Subcutaneous abdominal adipose tissue (tissue), 5 donors: ENCODE results near the gene CSNK1A1L.

ENCODE experiments used
- H3K27ac ChIP-seq: one replicate; pipeline ENCODE4 v1.7.0; 2013; ENCODE audit warnings: low read depth, mild to moderate bottlenecking, inconsistent platforms, low read length, moderate library complexity
- H3K27me3 ChIP-seq, 5 donors: one replicate each; pipeline ENCODE4 v1.7.0; 2013; ENCODE audit warnings: low read length in 5 of 5, inconsistent platforms in 1 of 5; ENCODE audit not compliant: control insufficient read depth in 5 of 5, insufficient read depth in 4 of 5
- H3K36me3 ChIP-seq, 5 donors: one replicate each; pipeline ENCODE4 v1.7.0; 2013; ENCODE audit warnings: low read length in 5 of 5; ENCODE audit not compliant: control insufficient read depth in 5 of 5, insufficient read depth in 5 of 5
- H3K4me1 ChIP-seq, 5 donors: one replicate each; pipeline ENCODE4 v1.7.0; 2013; ENCODE audit warnings: low read length in 5 of 5, mild to moderate bottlenecking in 3 of 5, moderate library complexity in 1 of 5; ENCODE audit not compliant: control insufficient read depth in 5 of 5, insufficient read depth in 5 of 5
- H3K4me3 ChIP-seq, 5 donors: one replicate each; pipeline ENCODE4 v1.7.0; 2013; ENCODE audit warnings: low read length in 5 of 5, low read depth in 1 of 5
- H3K9ac ChIP-seq, 5 donors: one replicate each; pipeline ENCODE4 v1.7.0; 2013; ENCODE audit warnings: low read length in 5 of 5, mild to moderate bottlenecking in 4 of 5, moderate library complexity in 3 of 5
- H3K9me3 ChIP-seq, 5 donors: one replicate each; pipeline ENCODE4 v1.7.0; 2013; ENCODE audit warnings: low read length in 5 of 5; ENCODE audit not compliant: control insufficient read depth in 5 of 5
- donor health status: healthy.
- donor health status: healthy.
- donor health status: healthy.
- donor health status: healthy.
- donor health status: healthy.

The CSNK1A1L gene

GRCh38 chr13:37136633-37137032 is 31.2 kb upstream of the CSNK1A1L start:
- Histone ChIP-seq H3K36me3 (no peaks in the 10 kb centered on the region), H3K4me1 (peaks cover 1 to 49% (median 24%) of the 10 kb centered on the region in 5 donors), H3K4me3 (no peak overlapping the region), H3K9me3 (no peaks in the 10 kb centered on the region), H3K9ac (no peak overlapping the region), H3K27me3 (no peaks in the 10 kb centered on the region), H3K27ac (peak overlapping the region; percentile 48)

DNA sequence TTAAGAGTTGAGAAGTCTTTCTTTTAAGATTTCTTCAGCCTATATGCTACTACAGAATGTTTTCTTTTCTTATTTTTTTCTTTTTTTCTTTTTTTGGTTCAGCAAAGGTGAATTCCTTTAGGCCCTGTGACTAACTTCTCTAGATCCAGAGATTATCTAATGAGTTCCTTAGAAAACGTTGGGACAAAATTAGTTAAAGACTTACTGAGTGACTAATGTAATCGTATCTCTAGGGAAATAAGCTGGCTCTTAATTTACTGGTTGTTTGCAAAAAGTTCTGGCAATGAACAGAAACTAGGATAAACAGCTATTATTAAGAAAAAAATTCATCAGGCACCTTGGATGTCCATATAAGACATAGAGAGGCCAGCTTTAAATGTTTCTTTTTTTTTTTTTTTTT is 30.7 kb upstream of the CSNK1A1L start:
- Histone ChIP-seq H3K9ac (no peak overlapping the region), H3K36me3 (no peaks in the 10 kb centered on the region), H3K4me1 (peaks cover 1 to 49% (median 24%) of the 10 kb centered on the region in 5 donors), H3K4me3 (no peak overlapping the region), H3K27me3 (no peaks in the 10 kb centered on the region), H3K9me3 (no peaks in the 10 kb centered on the region), H3K27ac (peak overlapping the region; percentile 48)

DNA sequence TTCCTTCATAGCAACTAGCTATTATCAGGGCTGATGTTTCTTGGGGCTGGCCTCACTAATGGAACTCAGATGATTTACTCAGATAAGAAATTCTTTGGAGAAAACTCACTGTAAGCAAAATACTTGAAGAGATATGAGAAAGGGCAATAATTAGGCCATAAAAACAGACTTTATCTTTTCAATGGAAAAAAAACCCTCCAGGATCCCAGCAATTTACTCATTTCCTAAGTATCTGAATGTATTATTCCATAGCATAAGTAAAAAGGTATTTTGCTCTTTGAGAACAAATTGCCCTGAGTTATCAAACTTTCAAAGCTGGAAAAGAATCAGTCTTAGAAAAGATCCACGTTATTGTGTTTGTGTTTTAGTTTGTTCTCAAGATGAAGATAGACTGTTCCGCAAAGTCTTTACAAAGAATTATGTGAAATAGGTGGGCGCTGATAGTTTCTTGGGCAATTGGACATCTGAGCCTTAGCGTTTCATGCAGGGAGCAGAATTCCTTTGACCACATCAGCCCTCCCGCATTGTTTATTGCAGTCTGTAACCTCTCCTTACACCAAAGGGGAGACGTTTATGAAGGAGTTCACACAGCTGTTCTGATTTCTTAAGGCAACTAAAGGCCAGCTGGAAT is 29.1 kb upstream of the CSNK1A1L start:
- peaks cover 1 to 49% (median 23%) of the 10 kb centered on the region in 5 donors for H3K4me1 ChIP-seq
- H3K4me3 ChIP-seq = no peak overlapping the region
- peak overlapping the region in 1 of 5 donors; percentile 35 for H3K9ac ChIP-seq
- H3K27me3 ChIP-seq = no peaks in the 10 kb centered on the region
- H3K9me3 ChIP-seq = no peaks in the 10 kb centered on the region
- peak overlapping the region; percentile 8 for H3K27ac ChIP-seq
- no peaks in the 10 kb centered on the region for H3K36me3 ChIP-seq

DNA sequence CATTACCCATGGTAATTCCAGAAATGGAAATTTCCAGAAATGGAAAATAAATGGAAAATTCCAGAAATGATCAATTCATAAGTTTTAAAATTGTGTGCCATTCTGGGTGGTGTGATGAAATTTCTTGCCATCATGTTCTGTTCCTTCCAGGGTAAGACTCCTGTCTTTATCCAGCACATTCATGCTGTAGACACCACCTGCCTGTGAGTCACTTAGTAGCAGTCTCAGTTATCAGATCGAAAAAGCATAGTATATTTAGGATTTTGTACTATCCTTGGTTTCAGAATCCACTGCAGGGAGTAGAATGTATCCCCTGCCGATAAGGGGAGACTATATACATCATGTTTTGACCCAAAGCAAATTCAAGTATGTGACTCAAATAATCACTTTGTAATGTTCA is 26.7 kb upstream of the CSNK1A1L start:
- H3K4me3 ChIP-seq = no peak overlapping the region
- H3K27me3 ChIP-seq = no peaks in the 10 kb centered on the region
- no peak overlapping the region for H3K9ac ChIP-seq
- no peak overlapping the region for H3K27ac ChIP-seq
- H3K4me1 ChIP-seq = peaks cover 1 to 29% (median 16%) of the 10 kb centered on the region in 5 donors
- H3K36me3 ChIP-seq = no peaks in the 10 kb centered on the region
- H3K9me3 ChIP-seq = no peaks in the 10 kb centered on the region

DNA sequence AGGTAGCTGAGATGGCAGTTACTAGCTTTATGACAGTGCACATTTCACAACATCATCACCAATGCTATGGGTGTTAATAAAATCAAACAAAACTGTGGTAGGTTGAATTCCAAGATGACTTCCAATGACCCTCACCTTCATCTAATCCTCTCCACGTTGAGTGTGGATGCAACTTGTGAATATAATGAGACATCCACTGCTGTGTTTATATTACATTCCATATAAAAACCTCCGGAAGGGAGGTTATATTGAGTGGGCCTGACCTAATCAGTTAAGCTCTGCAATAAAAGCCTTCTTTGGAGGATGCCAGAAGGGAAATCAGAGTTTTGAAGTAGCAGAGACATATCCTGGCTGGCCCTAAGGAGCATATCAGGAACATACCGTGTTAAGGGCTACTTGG is 25.6 kb upstream of the CSNK1A1L start:
- H3K27me3 ChIP-seq = no peaks in the 10 kb centered on the region
- H3K9me3 ChIP-seq = no peaks in the 10 kb centered on the region
- H3K36me3 ChIP-seq = no peaks in the 10 kb centered on the region
- H3K9ac ChIP-seq = no peak overlapping the region
- no peak overlapping the region for H3K27ac ChIP-seq
- H3K4me1 ChIP-seq = peaks cover 1 to 21% (median 14%) of the 10 kb centered on the region in 5 donors
- H3K4me3 ChIP-seq = no peak overlapping the region

- Histone ChIP-seq H3K36me3 (no peaks in the 10 kb centered on the region), H3K4me1 (peaks cover 1 to 10% (median 10%) of the 10 kb centered on the region in 5 donors), H3K4me3 (no peak overlapping the region), H3K9me3 (no peaks in the 10 kb centered on the region), H3K27ac (no peak overlapping the region), H3K9ac (no peak overlapping the region), H3K27me3 (no peaks in the 10 kb centered on the region)
Measured at GRCh38 chr13:37129866-37130265, 24.4 kb upstream of the CSNK1A1L start.

DNA sequence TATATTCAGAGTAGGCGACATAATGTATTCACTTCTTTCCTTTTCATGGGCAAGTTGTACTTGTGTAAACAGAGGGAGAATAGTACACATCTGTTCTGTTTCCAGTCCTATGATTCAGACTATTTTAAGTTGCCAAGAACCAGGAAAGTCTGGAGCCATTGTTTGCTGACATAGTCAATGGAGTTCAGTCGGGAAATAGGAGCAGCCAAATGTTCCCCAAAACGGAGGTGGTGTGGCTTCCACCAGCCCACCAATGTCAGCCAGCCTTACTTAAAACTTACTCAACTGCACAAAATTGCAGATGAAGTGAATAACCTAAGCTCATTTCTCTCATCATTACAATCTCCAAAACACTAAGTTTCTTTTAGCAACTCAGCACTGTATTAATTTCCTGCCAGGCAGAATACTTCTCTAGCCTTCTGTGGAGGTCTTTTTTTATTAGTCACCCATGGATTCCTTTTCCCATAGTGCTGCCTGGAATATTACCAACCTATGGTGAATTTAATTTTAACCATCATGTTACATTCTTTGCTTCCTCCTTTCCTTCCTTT is 22.3 kb upstream of the CSNK1A1L start:
- H3K9ac ChIP-seq = no peak overlapping the region
- no peak overlapping the region for H3K4me3 ChIP-seq
- no peaks in the 10 kb centered on the region for H3K9me3 ChIP-seq
- no peaks in the 10 kb centered on the region for H3K27me3 ChIP-seq
- peak overlapping the region; percentile 35 for H3K27ac ChIP-seq
- peaks cover 0 to 8% (median 4%) of the 10 kb centered on the region in 5 donors for H3K4me1 ChIP-seq
- H3K36me3 ChIP-seq = no peaks in the 10 kb centered on the region

- H3K27me3 ChIP-seq = no peaks in the 10 kb centered on the region
- H3K27ac ChIP-seq = no peak overlapping the region
- no peaks in the 10 kb centered on the region for H3K36me3 ChIP-seq
- peaks cover 0 to 5% (median 3%) of the 10 kb centered on the region in 5 donors for H3K4me1 ChIP-seq
- no peaks in the 10 kb centered on the region for H3K9me3 ChIP-seq
- no peak overlapping the region for H3K4me3 ChIP-seq
- H3K9ac ChIP-seq = no peak overlapping the region
Measured at GRCh38 chr13:37123337-37123736, 17.9 kb upstream of the CSNK1A1L start.

DNA sequence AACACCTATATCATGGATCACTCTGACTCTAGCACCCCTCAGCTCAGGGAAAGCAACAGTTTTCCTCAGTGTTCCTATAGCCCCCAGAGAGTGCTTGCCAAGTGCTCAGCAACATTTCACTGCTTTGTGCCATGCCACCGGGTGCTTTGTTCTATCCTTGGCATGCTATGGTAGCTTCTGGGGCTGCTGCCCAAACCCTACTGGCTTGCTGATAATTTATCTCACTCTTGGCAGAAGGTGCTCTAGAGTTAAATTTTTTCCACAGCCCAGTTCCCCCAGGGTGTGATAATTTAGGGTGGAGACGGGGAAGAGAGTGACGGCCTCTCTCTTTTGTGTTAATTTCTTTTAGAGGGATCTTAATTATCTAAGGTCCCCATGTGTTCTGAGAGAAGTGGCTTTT is 12.6 kb upstream of the CSNK1A1L start:
- Histone ChIP-seq H3K27ac (no peak overlapping the region), H3K9ac (no peak overlapping the region), H3K4me1 (peaks cover 0 to 6% (median 4%) of the 10 kb centered on the region in 5 donors), H3K4me3 (no peak overlapping the region), H3K9me3 (no peaks in the 10 kb centered on the region), H3K27me3 (no peaks in the 10 kb centered on the region), H3K36me3 (no peaks in the 10 kb centered on the region)

DNA sequence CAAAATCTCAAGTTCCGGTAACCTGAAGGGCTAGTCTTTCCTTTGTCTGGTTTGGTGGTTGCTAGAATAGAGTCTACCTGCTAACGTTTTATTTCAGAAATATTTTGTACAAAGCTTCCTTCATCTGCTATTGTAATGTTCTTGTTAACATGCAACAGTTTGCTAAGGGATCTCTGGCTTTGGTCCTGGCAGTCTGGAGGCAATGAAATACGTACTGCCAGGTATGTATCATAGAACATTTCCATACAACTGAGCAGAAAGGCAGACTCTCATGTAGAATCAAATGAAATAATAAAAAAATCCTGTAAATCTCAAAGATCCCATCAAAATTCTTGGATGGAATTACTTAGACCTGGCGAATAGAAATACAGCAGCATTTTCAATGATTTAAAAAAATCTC is 8.8 kb upstream of the CSNK1A1L start:
- Histone ChIP-seq H3K9me3 (no peaks in the 10 kb centered on the region), H3K9ac (no peak overlapping the region), H3K4me1 (peaks cover 0 to 12% (median 5%) of the 10 kb centered on the region in 5 donors), H3K36me3 (no peaks in the 10 kb centered on the region), H3K27ac (no peak overlapping the region), H3K4me3 (no peak overlapping the region), H3K27me3 (no peaks in the 10 kb centered on the region)
